NK-92 (cell line): Measurements from ENCODE around the gene FDXACB1.

Source experiments
- DNase-seq: peaks from one replicate; lab custom pipeline; 2025; ENCODE audit not compliant: unreplicated experiment; lab: John Stamatoyannopoulos, UW

FDXACB1 gene, protein sequence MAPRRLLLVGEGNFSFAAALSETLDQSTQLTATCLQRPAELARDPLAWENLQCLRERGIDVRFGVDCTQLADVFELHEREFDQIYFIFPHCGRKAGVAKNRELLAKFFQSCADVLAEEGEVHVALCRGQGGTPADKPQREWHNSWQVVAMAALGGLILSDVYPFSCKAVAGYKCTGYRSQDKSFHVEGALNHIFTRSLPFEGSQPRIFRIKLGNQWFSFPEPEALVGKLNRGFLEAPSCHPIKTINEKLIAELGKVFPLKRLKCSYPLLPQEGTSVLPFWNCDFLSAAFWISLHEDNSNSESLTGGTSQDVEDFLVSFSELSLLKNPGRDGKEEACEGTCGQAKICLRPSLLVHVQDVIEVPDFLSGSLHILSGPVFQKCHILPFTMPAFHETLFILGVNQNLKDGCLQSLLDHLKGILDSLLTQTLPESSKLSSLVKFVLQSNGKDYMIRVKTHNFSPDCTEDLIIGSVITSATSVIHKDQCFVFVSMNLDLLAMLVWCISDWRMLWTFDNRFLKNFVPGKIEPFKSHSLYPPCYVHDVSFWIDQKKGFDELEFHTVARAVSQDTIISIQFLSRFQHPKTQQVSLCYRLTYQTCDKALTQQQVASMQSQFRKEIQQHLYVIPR

DNA sequence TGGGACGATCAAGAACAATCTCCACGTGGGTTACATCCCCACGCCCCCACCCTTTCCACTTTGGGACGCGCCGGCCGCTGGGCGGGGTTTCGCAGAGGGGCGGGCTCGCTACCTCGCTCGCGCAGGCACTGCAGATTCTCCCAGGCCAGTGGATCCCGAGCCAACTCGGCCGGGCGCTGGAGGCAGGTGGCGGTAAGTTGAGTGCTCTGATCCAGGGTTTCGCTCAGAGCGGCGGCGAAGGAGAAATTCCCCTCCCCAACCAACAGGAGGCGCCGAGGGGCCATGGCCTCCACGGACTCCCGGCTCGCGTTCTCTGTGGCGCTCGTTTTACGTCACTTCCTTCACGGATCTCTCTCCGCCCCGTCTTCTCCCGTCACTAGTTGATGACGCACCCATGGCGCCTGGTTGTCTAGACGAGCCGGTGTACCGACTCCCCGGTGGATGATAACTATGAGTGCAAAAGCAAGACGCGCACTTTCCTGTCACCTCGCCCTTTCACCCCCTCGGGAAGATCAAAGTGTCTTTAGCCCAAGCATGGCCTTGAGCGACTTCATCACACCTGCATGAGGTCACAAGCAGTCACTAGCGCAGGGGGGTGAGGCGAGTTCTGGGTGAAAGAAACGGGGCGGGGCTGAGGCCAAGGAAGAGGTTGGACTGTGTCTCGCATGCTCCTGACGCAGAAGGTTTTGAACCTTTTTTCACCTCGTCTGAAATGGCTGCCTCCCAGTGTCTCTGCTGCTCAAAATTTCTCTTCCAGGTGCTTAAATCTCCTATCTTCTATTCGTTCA lies at the start of gene FDXACB1, which contains the start of gene CFAP68:
Gene FDXACB1 (minus strand): TSS at position 317 of the 788 bp plus-strand sequence. CDS start 33 bp downstream, at position 284.
Gene CFAP68 (plus strand): TSS at position 693 of the 788 bp plus-strand sequence. CDS start 20 bp downstream, at position 713.
- peak; percentile 93 for DNase-seq

DNA sequence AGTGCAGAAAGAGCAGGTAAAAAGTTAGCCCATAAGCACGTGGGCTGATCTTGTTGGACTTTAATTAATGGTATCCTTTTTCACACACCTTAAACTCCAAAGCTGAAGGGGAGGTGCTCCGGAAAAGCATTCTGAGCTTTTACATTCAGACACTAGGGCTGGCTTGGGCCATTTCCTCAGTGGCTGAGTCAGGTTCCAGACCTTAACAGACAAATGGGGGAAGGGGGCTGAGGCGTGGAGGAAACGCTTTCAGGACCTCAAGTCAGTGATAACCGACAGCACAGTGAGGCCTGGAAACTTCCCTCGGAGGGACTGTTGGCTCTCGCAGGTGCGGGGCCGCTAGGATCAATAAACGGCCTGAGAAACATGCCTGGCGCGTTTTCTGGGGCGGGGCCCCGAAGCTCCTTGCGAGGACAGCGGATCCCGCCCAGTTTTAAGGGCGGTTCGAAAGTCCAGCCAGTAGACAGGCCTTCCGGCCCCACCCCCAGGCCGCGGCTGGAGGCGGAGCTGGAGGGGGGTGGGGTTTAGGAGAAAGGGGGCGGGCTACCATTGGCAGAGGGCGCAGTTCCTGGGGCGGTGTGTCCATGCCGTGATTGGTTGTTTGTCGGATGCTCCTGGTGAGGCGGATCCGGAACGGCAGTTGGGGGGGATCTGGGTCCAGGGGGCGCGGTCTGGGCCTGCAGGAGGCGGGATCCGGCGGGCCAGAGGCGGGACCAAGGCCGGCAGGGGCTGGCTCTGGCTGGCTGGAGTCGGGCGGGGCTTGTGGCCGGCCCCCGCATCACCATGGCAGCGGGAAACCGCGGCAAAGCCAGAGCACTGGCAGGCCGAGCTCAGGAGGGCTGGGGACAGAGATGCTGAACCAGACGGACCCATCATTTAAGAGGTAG lies 47.8 kb upstream of the FDXACB1 start:
- peak; percentile 71 for DNase-seq

DNA sequence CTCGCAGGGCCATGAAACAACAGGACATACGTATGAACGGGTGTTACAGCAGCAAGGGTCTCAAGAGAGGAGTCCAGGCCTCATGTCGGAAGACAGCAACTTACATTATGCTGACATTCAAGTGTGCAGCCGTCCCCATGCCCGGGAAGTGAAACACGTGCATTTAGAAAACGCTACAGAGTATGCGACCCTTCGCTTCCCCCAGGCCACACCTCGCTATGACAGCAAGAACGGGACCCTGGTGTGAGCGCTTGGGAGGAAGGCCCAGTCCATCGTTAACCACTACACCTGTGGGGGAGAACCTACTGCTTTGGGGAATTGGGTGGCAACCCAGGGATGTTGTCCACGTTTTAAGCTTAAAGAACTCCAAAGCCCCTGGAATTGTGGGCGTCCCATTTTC lies 47.0 kb upstream of the FDXACB1 start:
- no peak for DNase-seq

DNA sequence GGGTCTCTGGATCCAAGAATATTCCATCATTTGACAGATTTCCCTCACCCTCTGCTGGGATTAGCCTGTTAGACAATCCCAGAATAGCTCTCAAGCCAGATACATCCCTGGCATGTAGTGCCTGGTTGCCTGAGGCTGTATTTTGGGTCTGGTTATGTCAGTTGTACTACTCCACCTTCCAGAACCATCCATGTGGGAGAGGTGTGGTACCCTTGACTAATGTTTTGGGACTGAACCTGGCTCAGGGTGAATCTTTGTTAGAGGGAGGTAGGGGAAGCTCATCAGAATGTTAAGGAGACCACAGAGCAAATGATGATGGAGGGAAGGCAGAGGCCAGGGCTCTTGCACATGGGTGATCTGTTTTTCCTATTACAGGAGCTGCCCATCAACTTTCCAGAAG lies 45.0 kb upstream of the FDXACB1 start:
- no peak for DNase-seq

DNA sequence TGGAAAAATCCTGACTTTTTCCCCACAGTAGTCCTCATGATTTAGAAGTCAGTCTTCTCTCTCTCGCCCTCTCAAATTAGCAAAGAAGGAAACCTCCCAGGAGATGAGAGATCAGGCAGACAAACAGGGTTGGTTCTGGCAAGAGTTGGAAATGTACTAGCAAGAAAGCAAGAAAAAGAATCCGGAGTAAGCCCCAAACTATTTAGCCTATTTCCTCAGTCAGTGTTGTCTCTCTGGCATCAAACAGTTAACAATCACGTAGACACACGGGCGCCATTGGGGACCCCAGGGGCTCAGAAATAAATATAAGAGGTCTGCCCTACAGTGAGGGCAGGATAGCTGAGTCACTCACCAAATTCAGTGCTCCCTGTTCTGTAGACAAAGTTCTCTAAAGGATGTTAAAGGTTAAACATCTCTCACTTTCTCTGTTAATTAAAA lies 44.4 kb upstream of the FDXACB1 start:
- no peak for DNase-seq

DNA sequence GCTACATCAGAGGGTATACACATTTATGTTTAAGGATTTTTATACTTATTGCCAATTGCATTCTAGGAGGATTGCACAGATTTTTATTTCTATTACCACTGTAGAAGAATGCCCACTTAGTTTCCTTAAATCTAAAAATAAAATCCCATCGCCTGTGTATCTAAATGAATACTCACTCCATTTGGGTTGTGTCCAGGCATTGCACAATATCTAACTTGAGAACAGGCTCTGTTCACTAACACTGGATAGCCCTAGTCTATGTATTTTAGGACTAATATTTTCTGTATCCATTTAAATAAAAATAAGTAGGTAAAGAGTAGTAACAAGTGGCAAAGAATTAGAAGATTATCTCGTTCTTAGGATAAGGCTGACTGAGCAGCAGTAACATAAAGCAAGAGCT lies 43.8 kb upstream of the FDXACB1 start:
- DNase-seq = no peak

DNA sequence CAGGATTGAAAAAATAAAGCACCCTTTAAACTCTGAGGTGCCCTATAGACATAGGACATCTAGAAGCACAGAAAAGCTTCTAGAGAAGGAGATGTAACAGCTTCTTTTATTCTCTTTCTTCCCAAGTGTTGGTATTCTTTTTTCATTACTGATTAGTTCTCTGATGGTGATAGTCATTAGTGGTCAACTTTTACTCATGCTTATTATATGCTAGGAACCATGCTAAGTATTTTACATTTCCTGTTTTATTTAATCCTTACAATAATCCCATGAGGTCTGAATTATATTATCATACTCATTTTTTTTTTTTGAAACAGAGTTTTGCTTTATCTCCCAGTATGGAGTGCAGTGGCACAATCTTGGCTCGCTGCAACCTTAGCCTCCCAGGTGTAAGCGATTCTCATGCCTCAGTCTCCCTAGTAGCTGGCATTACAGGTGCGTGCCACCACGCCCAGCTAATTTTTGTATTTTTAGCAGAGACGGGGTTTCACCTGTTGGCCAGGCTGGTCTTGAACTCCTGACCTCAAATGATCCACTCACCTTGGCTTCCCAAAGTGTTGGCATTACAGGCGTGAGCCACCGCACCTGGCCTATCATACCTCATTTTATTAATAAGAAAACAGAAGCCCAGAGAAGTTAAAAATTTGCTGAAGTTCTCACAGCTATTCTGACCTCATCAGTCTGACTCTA lies 42.7 kb upstream of the FDXACB1 start:
- no peak for DNase-seq

DNA sequence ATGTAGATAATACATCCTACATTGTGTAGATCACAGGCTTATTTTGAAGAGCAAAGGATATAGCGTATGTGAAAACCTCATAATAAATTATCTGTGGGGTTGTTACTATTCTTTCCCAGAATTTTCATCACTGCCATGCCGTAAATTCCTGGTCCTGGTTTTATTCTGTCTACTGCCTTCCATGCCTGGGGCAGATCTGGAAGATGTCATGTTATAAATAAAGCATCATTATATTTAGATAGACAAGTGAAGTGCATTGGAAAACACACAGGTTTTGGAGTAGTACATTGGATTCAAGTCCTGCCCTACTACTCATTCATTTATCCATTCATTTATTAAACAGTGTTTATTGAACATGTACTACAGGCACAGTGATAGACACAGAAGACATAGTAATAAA lies 41.9 kb upstream of the FDXACB1 start:
- DNase-seq = no peak

DNA sequence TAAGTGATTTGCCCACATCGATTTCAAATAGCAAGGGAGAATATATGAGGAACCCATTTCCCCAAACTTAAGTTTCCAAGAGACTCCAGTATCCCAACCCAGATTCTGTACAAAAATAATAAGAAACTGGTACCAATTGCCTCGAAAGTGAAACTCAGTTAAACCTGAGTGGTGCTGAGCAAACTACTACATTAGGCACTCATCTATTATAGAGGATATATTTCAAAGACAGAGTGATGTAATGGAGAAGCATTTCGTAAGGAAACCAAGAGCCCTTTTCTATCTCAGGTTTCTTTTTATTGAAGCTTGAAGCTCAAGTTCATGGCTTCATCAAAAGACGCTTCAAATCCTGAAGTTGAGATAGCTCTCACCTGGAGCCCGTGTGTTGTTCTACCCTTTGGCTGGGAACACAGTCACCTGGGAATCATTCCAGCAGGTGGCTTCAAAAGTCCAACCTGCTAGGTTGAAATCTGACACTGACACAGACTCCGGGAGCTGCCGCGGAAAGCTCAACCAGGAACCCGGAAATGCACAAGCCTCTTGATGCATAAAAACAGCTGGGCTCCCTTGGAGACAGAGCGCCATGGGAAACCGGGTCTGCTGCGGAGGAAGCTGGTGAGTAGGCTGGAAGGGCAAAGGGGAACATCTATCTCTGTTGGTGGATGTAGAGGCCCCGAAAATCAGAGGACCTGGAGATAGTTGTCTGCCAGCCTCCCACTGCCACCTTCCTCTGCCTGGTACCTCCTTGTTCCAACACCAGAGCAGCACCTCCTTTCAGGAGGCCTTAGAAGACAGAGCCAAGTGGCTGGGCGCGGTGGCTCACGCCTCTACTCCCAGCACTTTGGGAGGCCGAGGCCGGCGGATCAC lies 39.7 kb upstream of the FDXACB1 start, which contains the start of gene C11orf52:
Gene C11orf52 (plus strand): TSS at position 524 of the 867 bp plus-strand sequence. CDS start 60 bp downstream, at position 584.
- no peak for DNase-seq

DNA sequence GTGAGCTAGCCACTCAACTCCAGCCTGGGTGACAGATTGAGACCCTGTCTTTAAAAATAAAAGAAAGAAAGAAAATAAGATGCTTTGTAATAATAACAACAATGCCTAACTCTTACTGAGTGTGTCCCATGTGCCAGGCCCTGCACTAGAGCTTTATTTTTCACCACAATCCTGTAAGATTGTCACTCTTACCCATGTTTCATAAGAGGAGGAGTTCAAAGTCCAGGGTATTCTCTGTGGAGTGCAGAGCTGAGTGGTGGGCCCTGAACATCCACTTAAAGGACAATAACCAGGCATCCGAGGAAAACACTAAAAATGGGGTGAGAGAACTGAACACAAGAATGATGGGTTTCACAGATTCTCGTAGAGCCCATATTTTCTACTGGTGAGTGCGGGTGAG lies 38.8 kb upstream of the FDXACB1 start:
- no peak for DNase-seq

DNA sequence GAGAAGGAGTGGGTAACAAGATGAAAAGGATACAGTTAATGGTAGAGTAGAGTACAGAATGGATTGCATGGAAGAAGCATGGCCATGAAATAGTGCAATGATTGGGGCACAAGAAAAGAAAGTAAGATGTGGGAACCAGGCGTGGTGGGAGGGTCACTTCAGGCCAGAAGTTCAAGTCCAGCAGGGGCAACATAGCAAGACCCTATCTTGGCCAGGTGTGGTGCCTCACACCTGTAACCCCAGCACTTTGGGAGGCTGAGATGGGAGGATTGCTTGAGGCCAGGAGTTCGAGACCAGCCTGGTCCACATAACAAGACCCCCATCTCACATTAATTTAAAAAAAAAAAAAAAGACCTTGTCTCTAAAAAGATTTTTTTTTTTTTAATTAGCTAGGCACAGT lies 38.3 kb upstream of the FDXACB1 start:
- DNase-seq = no peak

DNA sequence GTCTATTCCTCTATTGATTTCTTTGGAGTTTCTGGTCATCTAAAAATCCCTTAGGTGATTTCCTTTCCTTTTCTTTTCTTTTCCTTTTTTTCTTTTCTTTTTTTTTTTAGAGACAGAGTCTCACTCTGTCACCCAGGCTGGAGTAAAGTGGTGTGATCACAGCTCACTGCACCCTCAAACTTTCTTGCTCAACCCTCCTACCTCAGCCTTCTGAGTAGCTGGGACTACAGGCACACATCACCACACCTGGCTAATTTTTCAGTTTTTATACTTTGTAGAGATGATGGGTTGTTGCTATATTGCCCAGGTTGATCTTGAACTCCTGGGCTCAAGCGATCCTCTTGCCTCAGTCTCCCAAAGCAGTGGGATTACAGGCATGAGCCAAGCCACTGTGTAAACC lies 37.8 kb upstream of the FDXACB1 start:
- DNase-seq = no peak

DNA sequence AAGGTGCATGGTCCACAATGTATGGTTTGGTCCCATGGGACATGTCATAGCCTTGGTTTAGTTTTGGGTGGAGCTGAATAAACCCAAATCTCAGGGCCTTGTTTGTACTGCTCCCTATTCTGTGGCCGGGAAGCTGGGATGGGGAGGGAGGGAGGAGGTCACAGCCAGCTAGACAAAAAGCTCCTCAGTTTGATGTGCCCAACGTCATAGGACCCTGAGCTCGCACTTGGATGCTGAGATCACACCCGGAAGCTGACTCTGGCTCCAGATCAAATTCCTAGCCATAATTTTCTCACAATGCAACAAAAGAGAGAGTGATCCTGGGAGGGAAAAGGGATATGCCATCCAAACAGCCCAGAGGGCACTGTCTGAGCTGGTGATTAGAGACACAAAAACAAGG lies 35.0 kb upstream of the FDXACB1 start:
- DNase-seq = no peak

DNA sequence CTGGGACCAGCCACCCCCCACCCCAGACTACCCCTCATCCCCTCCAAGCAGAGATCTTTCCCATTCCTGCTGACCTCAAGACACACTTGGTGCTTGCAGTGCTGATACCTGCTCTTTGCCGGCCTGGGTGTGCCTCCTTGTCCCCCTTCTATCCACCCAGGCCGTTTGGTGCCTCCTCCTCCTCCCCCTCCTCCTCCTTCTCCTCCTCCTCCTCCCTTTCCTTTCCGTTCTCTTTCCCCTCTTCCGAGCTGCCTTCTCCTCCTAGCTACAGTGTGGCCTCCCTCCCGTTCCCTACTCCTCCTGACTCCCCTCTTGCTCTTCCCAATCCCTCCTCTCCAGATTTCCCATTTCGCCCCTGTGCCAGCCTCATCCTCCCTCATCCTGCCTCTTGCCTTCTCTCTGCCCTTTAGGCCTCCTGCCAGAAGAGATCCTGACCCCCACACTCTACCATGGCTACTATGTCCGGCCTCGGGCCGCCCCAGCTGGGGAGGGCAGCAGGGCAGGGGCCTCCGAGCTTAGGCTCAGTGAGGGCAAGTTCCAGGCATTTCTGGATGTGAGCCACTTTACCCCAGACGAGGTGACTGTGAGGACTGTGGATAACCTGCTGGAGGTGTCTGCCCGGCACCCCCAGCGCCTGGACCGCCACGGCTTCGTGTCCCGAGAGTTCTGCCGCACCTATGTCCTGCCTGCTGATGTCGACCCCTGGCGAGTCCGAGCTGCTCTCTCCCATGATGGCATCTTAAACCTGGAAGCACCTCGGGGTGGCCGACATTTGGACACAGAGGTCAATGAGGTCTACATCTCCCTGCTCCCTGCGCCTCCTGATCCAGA lies 34.3 kb upstream of the FDXACB1 start:
- no peak for DNase-seq

DNA sequence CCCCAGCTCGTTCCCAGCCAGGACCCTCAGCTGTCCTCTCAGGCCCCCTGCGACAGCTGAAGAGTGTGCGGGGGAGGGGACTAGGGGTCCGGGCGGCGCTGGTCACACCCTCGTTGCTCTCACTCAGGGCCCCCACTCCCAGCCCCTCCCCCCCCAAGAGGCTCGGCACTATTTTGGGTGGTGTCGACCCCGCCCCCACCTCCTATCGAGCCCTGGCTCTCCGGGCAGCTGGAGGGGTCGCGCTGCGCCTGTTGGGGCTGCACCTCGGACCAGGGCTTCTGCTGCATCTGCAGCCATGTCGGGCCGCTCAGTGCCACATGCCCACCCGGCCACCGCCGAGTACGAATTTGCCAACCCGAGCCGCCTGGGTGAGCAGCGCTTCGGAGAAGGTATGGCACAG lies 33.6 kb upstream of the FDXACB1 start, which contains the start of gene HSPB2:
Gene HSPB2 (plus strand): TSS at position 200 of the 400 bp plus-strand sequence. CDS start 96 bp downstream, at position 296.
- no peak for DNase-seq

DNA sequence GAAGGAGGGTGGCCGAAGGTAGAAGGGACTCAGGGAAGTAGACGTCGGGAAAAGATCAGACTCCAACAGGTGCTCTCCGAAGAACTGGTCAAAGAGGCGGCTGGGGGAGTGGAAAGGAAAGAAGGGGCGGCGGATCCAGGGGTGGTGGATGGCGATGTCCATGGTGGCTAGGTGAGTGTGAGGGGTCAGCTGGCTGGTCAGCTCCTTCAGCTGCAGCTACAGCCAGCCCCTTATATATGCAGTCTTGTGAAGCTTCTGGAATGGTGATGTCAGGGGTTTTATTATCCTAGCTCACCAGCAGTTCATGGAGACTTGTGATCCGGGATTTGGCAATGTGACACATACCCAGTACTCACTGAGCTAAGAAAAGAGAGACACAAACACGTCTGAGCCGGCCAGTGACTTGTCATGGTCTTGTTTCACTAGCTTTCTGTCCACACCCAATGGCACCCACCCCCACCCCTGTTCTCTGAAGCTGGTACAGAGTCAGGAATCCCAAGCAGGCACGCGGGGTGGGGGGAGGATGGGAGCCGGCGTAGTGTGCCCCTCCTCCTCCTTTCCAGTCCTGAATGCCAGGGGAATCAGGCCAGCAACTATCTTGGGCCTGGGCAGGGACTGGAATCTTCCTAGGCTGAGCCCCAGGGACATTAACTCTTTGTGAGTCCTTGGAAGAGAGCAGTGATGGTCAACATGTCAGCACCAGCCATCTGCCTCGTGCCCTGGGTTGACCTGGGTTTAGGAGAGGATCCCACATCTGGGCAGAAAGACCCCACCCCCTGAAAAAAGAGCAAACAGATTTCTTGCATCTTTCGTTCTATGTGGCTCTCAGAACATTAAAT lies 32.8 kb upstream of the FDXACB1 start, which contains the start of gene CRYAB:
Gene CRYAB (minus strand): TSS at position 208 of the 839 bp plus-strand sequence. CDS start 46 bp downstream, at position 162.
- DNase-seq = no peak
